ENCODE data around the gene GON4L.
A peak's percentile ranks its signal among the peaks of the same experiment; 100 is the strongest.
"Not testable (repeated sequence)": the region's sequence is repeated elsewhere in the genome, so short reads cannot be mapped to it uniquely, and the experiment has no call there.

Gene GON4L

DNA sequence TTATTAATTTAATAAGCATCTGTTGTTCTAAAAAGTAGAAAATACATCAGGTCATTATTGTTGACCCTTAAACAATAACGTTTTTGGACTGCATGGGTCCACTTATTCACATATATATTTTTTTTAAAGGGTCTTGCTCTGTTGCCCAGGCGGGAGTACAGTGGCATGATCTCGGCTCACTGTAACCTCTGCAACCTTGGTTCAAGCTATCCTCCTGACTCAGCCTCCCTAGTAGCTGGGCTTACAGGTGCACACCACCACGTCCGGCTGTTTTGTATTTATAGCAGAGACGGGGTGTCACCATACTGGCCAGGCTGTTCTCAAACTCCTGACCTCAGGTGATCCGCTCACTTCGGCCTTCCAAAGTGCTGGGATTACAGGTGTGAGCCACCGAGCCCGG is 115.1 kb downstream of the GON4L start:
- Histone ChIP-seq H3K4me1 (no peaks in the 10 kb centered on the region), H3K4me2 (ENCODE audit: low read length) (no peak overlapping the region), H3K27me3 (ENCODE audit: control insufficient read depth, insufficient read depth, low read length) (no peaks in the 10 kb centered on the region), H3K79me2 (no peaks in the 10 kb centered on the region), H3K4me3 (ENCODE audit: low read depth, low read length) (no peak overlapping the region), H3K27ac (no peak overlapping the region), H3K36me3 (ENCODE audit: control insufficient read depth, insufficient read depth, low read length) (no peaks in the 10 kb centered on the region), H2AFZ (no peak overlapping the region), H3K9me3 (ENCODE audit: control insufficient read depth, low read length) (no peaks in the 10 kb centered on the region), H3K9ac (no peak overlapping the region)
- TF ChIP-seq, protein P1, sequence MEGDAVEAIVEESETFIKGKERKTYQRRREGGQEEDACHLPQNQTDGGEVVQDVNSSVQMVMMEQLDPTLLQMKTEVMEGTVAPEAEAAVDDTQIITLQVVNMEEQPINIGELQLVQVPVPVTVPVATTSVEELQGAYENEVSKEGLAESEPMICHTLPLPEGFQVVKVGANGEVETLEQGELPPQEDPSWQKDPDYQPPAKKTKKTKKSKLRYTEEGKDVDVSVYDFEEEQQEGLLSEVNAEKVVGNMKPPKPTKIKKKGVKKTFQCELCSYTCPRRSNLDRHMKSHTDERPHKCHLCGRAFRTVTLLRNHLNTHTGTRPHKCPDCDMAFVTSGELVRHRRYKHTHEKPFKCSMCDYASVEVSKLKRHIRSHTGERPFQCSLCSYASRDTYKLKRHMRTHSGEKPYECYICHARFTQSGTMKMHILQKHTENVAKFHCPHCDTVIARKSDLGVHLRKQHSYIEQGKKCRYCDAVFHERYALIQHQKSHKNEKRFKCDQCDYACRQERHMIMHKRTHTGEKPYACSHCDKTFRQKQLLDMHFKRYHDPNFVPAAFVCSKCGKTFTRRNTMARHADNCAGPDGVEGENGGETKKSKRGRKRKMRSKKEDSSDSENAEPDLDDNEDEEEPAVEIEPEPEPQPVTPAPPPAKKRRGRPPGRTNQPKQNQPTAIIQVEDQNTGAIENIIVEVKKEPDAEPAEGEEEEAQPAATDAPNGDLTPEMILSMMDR (IDR thresholded peaks at IDR 0.05): no peak

DNA sequence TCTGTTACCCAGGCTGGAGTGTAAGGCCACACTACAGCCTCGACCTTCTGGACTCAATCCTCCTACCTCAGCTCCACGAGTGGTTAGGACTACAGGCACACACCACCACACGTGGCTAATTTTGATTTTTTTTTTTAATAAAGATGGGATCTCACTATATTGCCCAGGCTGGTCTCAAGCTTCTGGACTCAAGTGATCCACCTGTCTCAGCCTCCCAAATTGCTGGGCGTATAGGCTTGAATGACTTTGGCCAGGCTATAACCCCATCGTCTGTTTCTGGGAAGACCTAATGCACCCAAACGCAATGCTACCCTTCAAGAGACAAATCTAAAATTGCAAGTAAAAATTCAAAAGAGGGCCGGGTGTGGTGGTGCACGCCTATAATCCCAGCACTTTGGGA is 116.0 kb downstream of the GON4L start:
- Histone ChIP-seq H3K79me2 (no peaks in the 10 kb centered on the region), H3K4me1 (no peaks in the 10 kb centered on the region), H3K36me3 (ENCODE audit: control insufficient read depth, insufficient read depth, low read length) (no peaks in the 10 kb centered on the region), H3K9ac (no peak overlapping the region), H2AFZ (no peak overlapping the region), H3K9me3 (ENCODE audit: control insufficient read depth, low read length) (no peaks in the 10 kb centered on the region), H3K4me2 (ENCODE audit: low read length) (no peak overlapping the region), H3K27me3 (ENCODE audit: control insufficient read depth, insufficient read depth, low read length) (no peaks in the 10 kb centered on the region), H3K4me3 (ENCODE audit: low read depth, low read length) (no peak overlapping the region), H3K27ac (no peak overlapping the region)
- TF ChIP-seq, protein P1 (IDR thresholded peaks at IDR 0.05): no peak

DNA sequence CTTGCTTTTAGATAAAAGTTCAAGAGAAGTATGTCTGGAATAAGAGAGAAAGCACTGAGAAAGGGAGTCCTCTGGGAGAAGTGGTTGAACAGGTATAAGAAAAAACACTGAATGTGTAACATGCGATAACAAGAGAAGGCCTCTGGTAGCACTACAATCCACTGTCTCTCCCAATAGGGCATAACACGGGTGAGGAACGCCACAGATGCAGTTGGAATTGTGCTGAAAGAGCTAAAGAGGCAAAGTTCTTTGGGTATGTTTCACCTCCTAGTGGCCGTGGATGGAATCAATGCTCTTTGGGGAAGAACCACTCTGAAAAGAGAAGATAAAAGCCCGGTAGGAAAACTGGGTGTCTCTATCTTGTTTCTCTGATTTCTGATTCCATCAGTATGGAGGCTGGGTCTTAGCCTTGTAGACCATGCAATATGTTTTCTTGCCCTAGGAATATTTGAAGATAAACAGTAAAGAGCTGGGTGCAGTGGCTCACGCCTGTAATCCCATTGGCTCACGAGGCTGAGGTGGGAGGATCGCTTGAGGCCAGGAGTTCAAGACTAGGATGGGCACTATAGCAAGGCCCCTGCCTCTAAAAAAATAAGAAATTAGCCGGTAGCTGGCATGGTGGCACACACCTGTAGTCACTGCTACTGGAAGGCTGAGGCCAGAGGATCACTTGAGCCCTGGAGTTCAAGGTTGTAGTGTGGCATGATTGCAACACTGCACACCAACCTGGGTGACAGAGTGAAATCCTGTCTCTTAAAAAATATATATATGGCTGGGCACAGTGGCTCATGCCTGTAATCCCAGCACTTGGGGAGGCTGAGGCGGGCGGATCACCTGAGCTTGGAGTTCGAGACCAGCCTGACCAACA is 127.7 kb downstream of the GON4L start:
- Histone ChIP-seq H3K9me3 (ENCODE audit: control insufficient read depth, low read length) (no peaks in the 10 kb centered on the region), H3K27ac (no peak overlapping the region), H3K4me2 (ENCODE audit: low read length) (no peak overlapping the region), H3K27me3 (ENCODE audit: control insufficient read depth, insufficient read depth, low read length) (no peaks in the 10 kb centered on the region), H2AFZ (no peak overlapping the region), H3K79me2 (no peaks in the 10 kb centered on the region), H3K9ac (no peak overlapping the region), H3K36me3 (ENCODE audit: control insufficient read depth, insufficient read depth, low read length) (no peaks in the 10 kb centered on the region), H3K4me3 (ENCODE audit: low read depth, low read length) (no peak overlapping the region), H3K4me1 (peaks cover 4% of the 10 kb centered on the region)
- TF ChIP-seq, protein P1 (IDR thresholded peaks at IDR 0.05): peak; percentile 42

DNA sequence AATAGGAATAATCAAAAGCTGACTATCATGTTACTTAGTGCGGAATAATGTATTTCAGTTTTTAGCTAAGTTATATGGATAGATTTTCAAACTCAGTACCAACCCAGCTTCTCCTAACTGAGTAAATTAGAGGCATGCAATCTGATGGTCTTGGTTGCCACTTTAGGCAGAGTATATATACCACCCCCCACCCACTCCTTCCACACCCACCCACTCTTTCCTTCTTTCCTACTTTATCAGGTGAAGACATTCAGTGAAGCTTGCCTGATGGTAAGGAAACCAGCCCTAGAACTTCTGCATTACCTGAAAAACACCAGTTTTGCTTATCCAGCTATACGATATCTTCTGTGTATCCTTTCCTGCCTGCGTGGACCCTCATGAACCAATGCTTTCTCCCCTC is 131.9 kb downstream of the GON4L start:
- no peaks in the 10 kb centered on the region for H3K27me3 ChIP-seq (ENCODE audit: control insufficient read depth, insufficient read depth, low read length)
- no peak overlapping the region for H3K4me3 ChIP-seq (ENCODE audit: low read depth, low read length)
- no peak overlapping the region for H3K4me2 ChIP-seq (ENCODE audit: low read length)
- no peak overlapping the region for H2AFZ ChIP-seq
- peaks cover 4% of the 10 kb centered on the region for H3K4me1 ChIP-seq
- no peaks in the 10 kb centered on the region for H3K36me3 ChIP-seq (ENCODE audit: control insufficient read depth, insufficient read depth, low read length)
- no peaks in the 10 kb centered on the region for H3K79me2 ChIP-seq
- H3K9me3 ChIP-seq (ENCODE audit: control insufficient read depth, low read length): no peaks in the 10 kb centered on the region
- no peak overlapping the region for H3K27ac ChIP-seq
- TF ChIP-seq, protein P1 (IDR thresholded peaks at IDR 0.05): no peak
- H3K9ac ChIP-seq: no peak overlapping the region

DNA sequence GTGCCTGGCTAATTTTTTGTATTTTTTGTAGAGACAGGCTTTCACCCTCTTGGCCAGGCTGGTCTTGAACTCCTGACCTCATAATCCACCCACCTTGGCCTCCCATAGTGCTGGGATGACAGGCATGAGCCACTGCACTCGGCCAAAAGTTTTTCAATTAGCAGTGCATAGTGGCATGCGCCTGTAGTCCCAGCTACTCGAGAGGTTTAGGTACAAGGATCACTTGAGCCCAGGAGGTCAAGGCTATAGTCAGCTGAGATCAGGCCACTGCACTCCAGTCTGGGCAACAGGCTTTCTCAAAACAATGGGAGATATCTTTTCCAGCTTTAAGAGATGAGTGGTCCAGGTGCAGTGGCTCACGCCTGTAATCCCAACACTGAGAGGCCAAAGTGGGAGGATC is 137.3 kb downstream of the GON4L start:
- Histone ChIP-seq H3K9ac (no peak overlapping the region), H3K27ac (no peak overlapping the region), H3K27me3 (ENCODE audit: control insufficient read depth, insufficient read depth, low read length) (no peaks in the 10 kb centered on the region), H3K9me3 (ENCODE audit: control insufficient read depth, low read length) (no peaks in the 10 kb centered on the region), H2AFZ (no peak overlapping the region), H3K36me3 (ENCODE audit: control insufficient read depth, insufficient read depth, low read length) (no peaks in the 10 kb centered on the region), H3K4me3 (ENCODE audit: low read depth, low read length) (no peak overlapping the region), H3K79me2 (no peaks in the 10 kb centered on the region), H3K4me2 (ENCODE audit: low read length) (no peak overlapping the region), H3K4me1 (no peaks in the 10 kb centered on the region)
- TF ChIP-seq, protein P1 (IDR thresholded peaks at IDR 0.05): no peak

DNA sequence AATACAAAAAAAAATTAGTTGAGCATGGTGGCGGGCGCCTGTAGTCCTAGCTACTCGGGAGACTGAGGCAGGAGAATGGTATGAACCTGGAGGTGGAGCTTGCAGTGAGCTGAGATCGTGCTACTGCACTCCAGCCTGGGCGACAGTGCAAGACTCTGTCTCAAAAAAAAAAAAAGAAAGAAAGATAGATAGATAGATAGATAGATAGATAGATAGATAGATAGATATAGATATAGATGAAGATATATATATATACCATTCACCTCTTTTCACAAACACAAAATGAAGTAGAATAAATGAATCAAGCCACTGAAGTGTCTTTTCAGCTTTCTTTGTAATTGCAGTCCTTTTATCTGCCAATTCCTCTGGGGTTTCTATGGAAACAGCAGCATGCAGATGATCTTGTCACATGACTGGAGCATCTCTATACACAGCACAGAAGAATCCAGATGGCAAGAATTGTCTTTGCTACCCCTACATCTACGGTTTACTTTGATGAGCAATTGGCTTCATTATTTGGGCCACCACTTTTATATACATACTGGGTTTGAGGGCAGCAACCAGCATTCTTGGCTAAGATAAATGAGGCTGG is 138.4 kb downstream of the GON4L start:
- not testable (repeated sequence) for H3K4me1 ChIP-seq; H2AFZ ChIP-seq; H3K4me3 ChIP-seq (ENCODE audit: low read depth, low read length); H3K27ac ChIP-seq; H3K27me3 ChIP-seq (ENCODE audit: control insufficient read depth, insufficient read depth, low read length); H3K79me2 ChIP-seq; H3K4me2 ChIP-seq (ENCODE audit: low read length); H3K36me3 ChIP-seq (ENCODE audit: control insufficient read depth, insufficient read depth, low read length); H3K9me3 ChIP-seq (ENCODE audit: control insufficient read depth, low read length); H3K9ac ChIP-seq
